IPS DF 19.7 (cell line): ENCODE data around the gene OR2J2.
"Not testable (repeated sequence)": the region's sequence is repeated elsewhere in the genome, so short reads cannot be mapped to it uniquely, and the experiment has no call there.

Source experiments
- DNase-seq: peaks from one replicate; pipeline ENCODE4 v3.0.0-alpha.2; 2013; ENCODE audit warnings: low read depth, low spot score

OR2J2 gene

DNA sequence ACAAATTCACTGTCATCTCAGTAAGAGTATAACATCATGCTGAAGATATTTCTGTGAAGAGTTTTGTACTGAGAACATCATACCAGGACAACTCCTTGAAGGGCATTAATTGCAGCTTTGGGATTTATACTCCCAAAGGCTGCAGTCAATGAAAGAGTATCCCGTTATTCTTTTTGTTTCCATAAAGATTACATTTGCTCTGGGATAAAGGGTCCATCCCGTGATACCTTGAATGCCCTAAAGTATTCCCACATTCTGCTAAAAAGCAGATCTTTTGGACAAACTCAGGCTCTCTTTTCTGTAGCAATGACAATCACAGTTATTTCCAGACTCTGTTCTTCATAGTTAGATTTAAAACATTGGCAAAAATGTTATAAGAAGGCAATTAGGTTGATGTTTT, at the start of gene OR2J2:
Gene OR2J2 (plus strand): TSS at position 301 of the 400 bp plus-strand sequence. CDS start 2,729 bp downstream, outside the sequence.
- not testable (repeated sequence) for DNase-seq

DNA sequence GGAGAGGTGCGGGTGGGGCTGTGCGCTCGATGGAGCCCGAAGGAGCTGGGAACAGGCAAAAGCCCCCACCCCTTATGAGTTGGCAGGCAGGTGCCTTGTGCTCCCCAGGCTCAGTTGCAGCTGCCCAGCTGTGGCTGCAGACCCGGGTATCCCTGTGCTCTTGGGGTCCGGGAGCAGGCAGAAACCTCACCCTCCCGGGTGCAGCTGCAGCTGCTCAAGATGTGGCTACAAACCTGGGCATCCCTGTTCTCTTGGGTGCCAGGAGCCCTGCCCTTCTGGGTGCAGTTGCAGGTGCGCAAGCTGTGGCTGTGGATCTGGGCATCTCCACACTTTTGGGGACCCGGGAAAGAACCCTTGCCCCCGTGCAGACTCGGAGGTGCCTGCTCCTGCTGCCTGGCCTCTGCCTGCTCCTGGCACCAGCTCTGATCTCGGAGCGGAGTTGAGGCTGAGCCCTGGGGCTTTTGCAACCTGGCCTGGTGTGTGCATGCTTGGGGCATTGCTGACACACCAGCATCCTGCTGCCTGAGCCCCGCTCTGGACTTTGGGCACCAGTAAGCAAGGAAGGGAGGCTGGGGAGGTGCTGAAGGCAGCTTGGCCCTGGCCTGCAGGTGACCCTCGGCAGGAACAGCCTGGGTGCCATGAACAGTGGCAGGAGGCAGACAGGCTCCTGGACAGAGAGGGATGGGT, 41.2 kb upstream of the OR2J2 start:
- no peak for DNase-seq

DNA sequence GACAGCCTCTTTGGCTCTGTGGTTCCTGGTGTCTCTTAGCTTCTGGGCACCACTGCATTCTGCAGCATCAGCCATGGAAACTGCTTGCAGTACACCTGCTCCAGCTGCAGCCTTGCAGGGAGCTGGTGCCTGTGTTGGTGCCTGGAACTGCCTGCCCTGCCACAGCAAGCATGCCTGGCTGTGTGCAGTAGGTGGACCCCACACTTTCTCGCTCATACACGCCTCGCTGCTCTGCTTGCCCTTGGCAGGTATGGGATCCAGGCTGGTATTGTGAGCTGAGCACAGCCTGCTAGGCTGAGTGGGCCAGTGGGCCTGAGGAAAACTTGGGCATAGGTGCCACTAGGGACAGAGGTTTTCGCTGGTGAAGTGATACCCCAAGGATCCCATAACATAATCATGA, 40.1 kb upstream of the OR2J2 start:
- no peak for DNase-seq

DNA sequence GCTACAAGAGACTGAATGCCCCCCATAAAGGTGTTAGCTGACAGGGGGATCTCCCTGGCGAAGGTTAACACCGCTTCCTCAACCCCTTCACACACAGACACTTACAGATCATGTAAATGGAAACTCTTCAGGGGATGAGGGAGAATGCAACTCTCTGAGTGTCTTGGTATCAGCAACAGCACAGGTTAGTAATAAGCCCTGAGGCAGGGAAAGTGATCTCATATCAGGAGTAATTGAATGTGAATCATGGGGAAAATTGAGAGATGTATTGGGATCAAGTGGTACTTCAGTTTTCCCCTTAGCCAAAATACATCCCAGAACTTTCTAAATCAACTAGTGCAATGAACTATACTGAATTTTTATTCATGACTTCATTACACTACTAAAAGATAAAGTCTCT, 39.0 kb upstream of the OR2J2 start:
- no peak for DNase-seq

DNA sequence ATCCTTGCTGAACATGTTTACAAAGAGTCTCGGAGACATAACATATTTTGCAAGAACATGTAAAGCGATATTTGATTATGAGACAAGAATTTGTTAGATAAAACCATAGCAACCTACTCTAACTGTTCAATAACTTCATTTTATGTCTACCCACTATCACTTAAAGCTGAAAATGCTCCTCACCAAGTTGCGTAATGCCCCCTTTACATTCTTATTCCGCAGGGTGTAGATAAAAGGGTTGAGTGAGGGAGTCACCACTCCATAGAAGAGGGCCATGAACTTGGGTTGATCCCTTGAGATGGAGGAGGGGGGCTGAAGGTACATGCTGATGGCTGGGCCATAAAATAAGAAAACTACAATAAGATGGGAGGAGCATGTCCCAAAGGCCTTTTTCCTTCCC, 33.0 kb upstream of the OR2J2 start:
- no peak for DNase-seq

DNA sequence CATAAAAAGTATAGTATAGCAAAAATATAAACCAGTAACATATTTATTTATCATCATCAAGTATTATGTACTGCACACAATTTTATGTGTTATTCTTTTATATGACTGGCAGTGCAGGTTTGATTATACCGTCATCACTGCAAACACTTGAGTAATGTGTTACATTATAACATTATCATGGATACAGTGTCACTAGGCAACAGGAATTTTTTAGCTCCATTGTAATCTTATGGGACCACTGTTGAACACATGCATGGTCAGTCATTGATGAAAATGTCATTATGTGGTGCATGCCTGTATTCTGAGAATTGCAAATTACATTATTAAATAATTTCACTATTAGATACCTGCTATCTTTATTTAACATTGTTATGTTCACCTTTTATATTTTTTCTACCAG, 29.1 kb upstream of the OR2J2 start:
- no peak for DNase-seq

DNA sequence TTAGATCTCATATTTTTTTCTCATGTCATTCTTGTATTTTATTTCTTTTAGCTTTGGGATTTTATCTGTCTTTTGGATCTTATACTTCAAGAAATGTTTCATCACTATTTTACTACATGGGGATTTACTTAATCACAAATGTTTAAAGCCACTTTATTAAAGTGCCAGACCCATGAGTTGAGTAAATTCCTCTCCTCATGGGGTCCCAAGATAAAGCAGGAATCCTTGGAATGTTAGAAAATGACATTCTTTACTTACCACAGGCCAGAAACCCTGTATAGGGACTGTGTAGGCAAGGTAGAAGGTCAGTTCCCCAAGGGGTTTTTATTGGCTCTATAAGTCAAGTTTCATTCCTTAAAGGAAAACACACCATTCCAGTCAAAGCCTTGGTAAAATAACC, 28.4 kb upstream of the OR2J2 start:
- DNase-seq, result no peak

DNA sequence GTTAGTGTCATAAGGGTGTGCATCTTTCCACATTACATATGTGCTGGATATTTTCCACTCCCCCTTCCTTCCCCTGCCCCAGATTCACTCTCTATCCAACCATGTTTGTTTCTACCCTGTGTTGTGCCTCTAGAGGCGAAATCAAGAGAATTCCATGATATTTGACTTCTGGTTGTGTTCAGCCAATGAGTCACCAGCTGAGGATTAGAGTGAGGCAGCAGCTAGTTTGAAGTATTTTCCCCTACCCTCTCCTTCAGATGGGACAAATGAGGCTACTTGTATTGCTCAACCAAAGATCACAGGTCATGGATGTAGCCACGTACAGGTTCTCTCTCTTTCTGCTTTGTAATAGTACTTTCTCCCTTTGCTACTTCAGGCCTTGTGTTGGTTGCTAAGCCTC, 24.5 kb upstream of the OR2J2 start:
- no peak for DNase-seq

DNA sequence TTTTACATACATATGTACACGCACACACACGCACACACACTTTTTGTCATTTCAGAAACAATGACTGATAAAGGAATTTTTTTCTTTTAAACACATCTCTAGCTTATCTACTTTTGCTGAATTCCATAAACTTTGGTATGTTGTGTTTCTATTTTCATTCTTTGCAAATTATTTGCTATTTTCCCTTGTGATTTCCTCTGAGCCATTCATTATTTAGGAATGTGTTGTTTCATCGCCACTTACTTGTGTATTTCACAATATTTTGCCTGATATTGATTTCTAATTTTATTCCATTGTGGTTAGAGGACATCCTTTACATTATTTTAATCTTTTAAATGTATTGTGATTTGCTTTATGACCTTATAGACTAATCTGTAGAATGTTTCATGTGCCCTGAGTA, 23.6 kb upstream of the OR2J2 start:
- DNase-seq, result no peak

DNA sequence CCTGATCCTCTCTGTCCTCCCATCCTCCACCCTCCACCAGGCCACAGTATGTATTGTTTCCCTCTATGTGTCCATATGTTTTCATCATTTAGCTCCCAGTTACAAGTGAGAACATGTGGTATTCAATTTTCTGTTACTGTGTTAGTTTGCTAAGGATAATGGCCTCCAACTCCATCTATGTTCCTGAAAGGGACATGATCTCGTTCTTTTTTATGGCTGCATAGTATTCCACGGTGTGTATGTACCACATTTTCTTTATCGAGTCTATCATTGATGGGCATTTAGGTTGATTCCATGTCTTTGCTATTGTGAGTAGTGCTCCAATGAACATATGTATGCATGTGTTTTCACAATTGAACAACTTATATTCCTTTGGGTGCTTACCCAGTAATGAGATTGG, 21.3 kb upstream of the OR2J2 start:
- DNase-seq, result not testable (repeated sequence)

DNA sequence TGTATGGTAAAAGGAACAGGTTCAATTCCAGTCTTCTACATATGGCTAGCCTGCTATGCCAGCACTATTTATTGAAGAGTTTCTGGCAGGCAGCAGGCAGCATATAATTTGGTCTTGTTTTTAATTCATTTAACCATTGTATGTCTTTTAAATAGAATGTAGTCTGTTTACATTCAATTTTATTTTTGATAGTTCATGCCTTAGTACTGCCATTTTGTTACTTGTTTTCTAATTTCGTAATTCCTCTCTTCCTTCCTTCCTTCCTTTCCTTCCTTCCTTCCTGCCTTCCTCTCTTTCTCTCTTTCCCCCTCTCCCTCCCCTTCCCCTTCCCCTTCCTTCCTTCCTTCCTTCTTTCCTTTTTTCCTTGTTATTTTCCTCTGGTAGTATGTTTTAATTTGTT, 17.6 kb upstream of the OR2J2 start:
- no peak for DNase-seq

DNA sequence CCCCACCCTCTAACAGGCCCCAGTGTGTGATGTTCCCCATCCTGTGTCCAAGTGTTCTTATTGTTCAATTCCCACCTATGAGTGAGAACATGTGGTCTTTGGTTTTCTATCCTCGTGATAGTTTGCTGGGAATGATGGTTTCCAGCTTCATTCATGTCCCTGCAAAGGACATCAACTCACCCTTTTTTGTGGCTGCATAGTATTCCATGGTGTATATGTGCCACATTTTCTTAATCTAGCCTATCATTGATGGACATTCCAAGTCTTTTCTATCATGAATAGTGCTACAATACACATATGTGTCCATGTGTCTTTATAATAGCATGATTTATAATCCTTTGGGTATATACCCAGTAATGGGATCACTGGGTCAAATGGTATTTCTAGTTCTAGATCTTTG, 15.5 kb upstream of the OR2J2 start:
- DNase-seq, result not testable (repeated sequence)

DNA sequence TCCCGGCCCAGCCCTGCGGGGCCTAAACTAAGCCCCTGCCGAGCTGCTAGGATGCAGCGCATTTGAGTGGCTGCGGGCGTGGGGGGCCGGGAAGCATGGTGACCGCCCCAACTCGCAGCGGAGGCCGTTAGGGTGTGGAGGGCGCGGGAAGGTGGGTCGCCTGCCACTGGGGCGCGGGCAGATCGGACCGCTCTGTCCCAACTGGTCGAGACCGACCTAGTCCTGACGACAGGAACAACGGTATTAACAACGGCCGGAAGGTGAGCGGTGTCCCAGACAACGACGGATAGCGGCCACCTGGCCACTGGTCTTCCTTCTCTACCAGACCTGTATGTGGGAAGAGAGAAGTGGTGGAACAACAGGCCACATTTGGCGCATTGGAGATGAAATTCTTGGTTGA, 10.8 kb upstream of the OR2J2 start:
- DNase-seq, result not testable (repeated sequence)

DNA sequence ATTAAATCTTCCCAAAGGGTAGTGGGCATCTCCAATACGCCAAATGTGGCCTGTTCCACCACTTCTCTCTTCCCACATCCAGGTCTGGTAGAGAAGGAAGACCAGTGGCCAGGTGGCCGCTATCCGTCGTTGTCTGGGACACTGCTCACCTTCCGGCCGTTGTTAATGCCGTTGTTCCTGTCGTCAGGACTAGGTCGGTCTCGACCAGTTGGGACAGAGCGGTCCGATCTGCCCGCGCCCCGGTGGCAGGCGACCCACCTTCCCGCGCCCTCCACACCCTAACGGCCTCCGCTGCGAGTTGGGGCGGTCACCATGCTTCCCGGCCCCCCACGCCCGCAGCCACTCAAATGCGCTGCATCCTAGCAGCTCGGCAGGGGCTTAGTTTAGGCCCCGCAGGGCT, 5.1 kb upstream of the OR2J2 start:
- not testable (repeated sequence) for DNase-seq

DNA sequence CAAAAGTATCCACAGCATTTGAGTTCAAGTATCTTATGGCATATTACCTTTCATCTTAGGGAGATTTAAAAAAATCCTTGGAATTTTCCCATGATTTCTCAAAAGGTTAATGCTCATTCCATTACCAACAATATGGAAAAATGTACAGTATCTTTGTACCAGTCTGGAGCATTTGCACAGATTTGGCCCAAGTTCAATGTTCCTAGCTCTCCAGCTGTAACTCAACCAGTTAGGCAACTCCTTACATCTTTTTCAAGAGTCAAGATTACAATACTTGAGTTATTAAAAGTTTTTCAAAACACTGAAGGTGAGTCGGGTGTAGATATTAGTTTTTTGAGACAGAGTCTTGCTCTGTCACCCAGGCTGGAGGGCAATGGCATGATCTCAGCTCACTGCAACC, 1.0 kb downstream of the OR2J2 start:
- DNase-seq, result no peak

DNA sequence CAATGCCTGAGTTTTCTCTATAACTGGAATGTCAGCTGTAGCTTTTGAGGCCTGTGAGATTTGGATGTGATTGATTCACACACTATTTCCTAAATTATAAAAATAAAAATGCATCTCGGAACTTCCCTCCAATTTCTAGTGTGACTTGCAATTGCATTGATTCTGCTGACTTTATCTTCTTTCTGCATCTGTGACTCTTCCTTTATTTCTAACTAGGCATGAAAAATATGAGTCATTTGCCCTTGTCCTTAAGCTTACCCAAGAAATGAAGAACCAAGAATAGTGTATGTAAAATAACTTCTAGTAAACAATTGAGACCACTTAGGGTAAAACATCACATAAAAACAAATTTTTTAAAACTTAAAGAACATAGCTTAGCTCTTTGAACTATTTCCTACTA, 12.9 kb downstream of the OR2J2 start:
- DNase-seq, result no peak

DNA sequence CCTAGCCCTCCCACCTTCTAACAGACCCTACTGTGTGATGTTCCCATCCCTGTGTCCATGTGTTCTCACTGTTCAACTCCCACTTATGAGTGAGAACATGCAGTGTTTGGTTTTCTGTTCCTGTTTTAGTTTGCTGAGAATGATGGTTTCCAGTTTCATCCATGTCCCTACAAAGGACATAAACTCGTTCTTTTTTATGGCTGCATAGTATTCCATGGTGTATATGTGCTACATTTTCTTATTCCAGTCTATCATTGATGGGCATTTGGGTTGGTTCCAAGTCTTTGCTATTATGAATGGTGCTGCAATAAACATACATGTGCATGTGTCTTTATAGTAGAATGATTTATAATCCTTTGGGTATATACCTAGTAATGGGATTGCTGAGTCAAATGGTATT, 18.0 kb downstream of the OR2J2 start:
- not testable (repeated sequence) for DNase-seq

DNA sequence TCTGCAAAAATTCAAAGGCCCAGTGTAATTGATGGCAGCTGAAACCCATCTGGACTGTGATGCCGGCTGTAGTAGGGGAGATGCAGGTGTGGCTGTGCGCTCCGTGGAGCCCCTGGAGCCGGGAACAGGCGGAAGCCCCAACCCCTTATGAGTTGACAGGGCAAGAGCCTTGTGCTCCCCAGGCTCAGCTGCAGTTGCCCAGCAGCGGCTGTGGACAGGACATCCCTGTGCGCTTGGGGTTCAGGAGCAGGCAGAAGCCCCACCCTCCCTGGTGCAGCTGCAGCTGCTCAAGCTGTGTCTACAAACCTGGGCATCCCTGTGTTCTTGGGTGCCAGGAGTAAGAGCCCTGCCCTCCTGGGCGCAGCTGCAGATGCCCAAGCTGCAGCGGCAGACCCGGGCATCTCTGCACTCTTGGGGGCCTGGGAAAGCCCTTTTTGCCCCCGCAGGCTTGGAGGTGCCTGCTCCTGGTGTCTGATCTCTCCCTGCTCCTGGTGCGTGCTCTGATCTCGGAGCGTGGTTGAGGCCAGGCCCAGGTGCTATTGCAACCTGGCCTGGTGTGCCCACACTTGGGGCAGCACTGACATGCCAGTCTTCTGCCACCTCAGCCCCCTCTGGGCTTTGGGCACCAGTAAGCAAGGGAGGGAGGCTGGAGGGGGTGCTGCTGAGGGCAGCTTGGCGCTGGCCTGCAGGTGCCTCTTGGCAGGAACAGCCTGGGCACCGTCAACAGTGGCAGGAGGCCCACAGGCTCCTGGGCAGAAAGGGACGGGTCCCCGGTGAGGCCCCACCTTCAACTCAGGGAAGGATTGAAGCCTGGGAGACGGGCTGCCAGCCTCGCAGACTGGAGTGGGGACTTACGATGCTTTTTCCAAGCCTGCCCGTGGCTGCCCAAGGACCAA, 30.3 kb downstream of the OR2J2 start:
- no peak for DNase-seq

DNA sequence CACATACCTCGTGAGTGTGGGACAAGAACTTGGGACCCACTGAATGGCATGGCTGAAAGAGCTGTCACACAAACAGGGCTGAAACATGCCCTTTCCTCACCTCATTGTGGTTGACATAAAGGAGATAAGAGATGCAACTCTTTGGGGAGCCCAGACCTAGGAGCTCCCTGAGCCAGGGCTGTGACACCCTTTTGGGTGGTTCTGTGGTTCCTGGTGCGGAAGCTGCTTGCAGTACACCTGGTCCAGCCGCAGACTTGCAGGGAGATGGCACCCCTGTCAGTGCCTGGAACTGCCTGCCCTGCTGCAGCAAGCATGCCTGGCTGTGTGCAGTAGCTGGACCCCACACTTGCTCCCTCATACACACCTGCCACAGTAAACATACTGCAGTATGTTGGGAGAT, 31.3 kb downstream of the OR2J2 start:
- DNase-seq, result no peak

DNA sequence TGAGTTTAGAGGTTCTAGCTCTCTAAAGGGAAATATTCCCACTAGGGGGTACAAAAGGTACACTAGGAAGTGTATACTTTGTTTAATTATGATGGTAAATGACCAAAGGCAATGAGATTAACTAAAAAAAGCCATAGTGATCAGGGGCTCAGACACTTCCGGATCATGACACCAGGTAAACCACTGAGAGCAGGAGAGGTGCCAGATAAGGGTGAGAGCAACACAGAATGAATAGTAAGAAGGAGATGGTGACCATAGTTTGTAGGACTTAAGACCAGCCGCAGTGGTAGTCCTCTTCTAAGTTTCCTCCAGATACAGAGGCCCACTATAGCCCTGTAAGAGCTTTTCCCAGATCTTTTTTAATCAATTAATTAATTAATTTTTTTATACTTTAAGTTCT, 40.8 kb downstream of the OR2J2 start:
- DNase-seq, result no peak

DNA sequence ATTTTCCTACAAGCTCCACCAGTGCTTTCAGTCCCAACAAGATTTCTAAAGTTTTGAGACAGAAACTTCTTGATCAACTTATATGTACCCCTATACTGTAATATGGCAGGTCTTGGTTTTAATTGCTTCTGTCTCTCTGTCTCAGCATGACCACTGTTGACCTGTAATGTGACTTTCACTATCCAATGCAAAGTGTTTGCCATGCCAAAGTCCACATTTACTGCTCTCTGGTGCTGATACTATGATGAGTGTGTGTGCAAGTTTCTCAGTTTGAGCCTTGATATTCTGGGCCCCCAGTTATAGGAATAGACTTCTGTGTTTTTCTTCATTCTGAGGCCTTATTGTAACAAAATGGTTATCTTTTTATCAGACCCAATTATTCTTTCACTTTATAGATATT, 45.8 kb downstream of the OR2J2 start:
- DNase-seq, result no peak

DNA sequence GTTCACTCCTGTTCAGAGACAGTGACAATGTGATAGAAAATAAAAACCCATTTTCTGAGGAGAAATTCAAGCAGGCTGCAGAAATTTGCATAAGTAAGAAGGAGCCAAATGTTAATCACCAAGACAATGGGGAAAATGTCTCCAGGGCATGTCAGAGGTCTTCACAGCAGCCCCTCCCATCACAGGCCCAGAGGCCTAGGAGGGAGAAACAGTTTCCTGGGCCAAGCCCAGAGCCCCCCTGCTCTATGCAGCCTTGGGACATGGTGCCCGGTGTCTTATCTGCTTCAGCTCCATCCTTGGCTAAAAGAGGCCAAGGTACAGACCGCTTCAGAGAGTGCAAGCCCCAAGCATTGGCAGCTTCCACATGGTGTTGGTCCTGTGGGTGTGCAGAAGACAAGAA, 46.5 kb downstream of the OR2J2 start:
- not testable (repeated sequence) for DNase-seq

DNA sequence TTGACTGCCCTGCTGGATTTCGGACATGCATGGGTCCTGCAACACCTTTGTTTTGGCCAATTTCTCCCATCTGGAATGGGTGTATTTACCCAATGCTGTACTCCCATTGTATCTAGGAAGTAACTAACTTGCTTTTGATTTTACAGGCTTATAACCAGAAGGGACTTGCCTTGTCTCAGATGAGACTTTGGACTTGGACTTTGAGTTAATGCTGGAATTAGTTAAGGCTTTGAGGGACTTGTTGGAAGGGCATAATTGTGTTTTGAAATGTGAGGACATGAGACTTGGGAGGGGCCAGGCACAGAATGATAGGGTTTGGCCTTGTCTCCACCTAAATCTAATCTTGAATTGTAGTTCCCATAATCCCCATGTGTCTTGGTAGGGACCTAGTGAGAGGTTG, 47.3 kb downstream of the OR2J2 start:
- DNase-seq, result not testable (repeated sequence)
